Measurements from ENCODE around the gene ANKZF1. TPM values are rescaled to one million over a fixed set of nuclear protein-coding genes. Genes with fewer than 3 reads are reported as not detected.

ANKZF1 gene
- total RNA-seq, 1 donor from 2014 or later: 50.3 TPM

GRCh38 chr2:219282943-219283581, 53.5 kb downstream of the ANKZF1 start:
- DNase-seq (ENCODE audit: low read depth): no peak
- TF ChIP-seq CTCF (conservative IDR thresholded peaks at IDR 0.05; ENCODE audit: low read depth, low read length): no peak
- no peak overlapping the region for H3K4me3 ChIP-seq (ENCODE audit: low read depth, low read length)

GRCh38 chr2:219284501-219285372, 55.1 kb downstream of the ANKZF1 start:
- DNase-seq (ENCODE audit: low read depth): no peak
- no peak overlapping the region for H3K4me3 ChIP-seq (ENCODE audit: low read depth, low read length)
- TF ChIP-seq CTCF (conservative IDR thresholded peaks at IDR 0.05; ENCODE audit: low read depth, low read length): no peak

- TF ChIP-seq CTCF (conservative IDR thresholded peaks at IDR 0.05; ENCODE audit: low read depth, low read length): no peak
- no peak overlapping the region for H3K4me3 ChIP-seq (ENCODE audit: low read depth, low read length)
- no peak for DNase-seq (ENCODE audit: low read depth)
Observed at GRCh38 chr2:219285373-219285735, 55.7 kb downstream of the ANKZF1 start.

- DNase-seq (ENCODE audit: low read depth): no peak
- TF ChIP-seq CTCF (conservative IDR thresholded peaks at IDR 0.05; ENCODE audit: low read depth, low read length): no peak
- no peak overlapping the region for H3K4me3 ChIP-seq (ENCODE audit: low read depth, low read length)
Observed at GRCh38 chr2:219285894-219286425, 56.4 kb downstream of the ANKZF1 start.

Other genes starting within 250 kb of the ANKZF1 start
- not detected in 2 replicates for gene FEV, start 244.6 kb upstream of the ANKZF1 start, total RNA-seq
- not detected in 2 replicates for gene CRYBA2, start 236.4 kb upstream of the ANKZF1 start, total RNA-seq
- gene CFAP65, start 188.3 kb upstream of the ANKZF1 start, total RNA-seq: 1.1 TPM in 1 of 2 replicates, not detected in the other
- gene IHH, start 168.9 kb upstream of the ANKZF1 start, total RNA-seq: 0.29 TPM in 1 of 2 replicates, not detected in the other
- 13.1 and 17.1 TPM in 2 replicates for gene NHEJ1, start 69.0 kb upstream of the ANKZF1 start, total RNA-seq
- gene SLC23A3, start 59.8 kb upstream of the ANKZF1 start, total RNA-seq: 0.06 TPM in 1 of 2 replicates, not detected in the other
- gene CNPPD1, start 52.9 kb upstream of the ANKZF1 start, total RNA-seq: 37.5 and 51.0 TPM in 2 replicates
- 34.4 and 40.1 TPM in 2 replicates for gene RETREG2, start 51.5 kb upstream of the ANKZF1 start, total RNA-seq
- gene ZFAND2B, start 23.0 kb upstream of the ANKZF1 start, total RNA-seq: 29.7 and 31.6 TPM in 2 replicates
- 9.3 and 11.7 TPM in 2 replicates for gene ABCB6, start 10.8 kb upstream of the ANKZF1 start, total RNA-seq
- 34.1 and 52.9 TPM in 2 replicates for gene ATG9A, start 170 bp upstream of the ANKZF1 start, total RNA-seq
- gene GLB1L, start 15.6 kb downstream of the ANKZF1 start, total RNA-seq: 10.4 and 11.0 TPM in 2 replicates
- 10.1 and 17.5 TPM in 2 replicates for gene STK16, start 15.7 kb downstream of the ANKZF1 start, total RNA-seq
- gene TUBA4B, start 23.4 kb downstream of the ANKZF1 start, total RNA-seq: 0.52 TPM in 1 of 2 replicates, not detected in the other
- 191 and 196 TPM in 2 replicates for gene TUBA4A, start 24.1 kb downstream of the ANKZF1 start, total RNA-seq
- gene DNAJB2, start 49.6 kb downstream of the ANKZF1 start, total RNA-seq: 31.8 and 54.8 TPM in 2 replicates
- gene PTPRN, start 79.6 kb downstream of the ANKZF1 start, total RNA-seq: 0.75 and 1.0 TPM in 2 replicates
- gene RESP18, start 102.9 kb downstream of the ANKZF1 start, total RNA-seq: not detected in 2 replicates
- 40.0 and 54.0 TPM in 2 replicates for gene DNPEP, start 158.1 kb downstream of the ANKZF1 start, total RNA-seq
- gene DES, start 188.6 kb downstream of the ANKZF1 start, total RNA-seq: not detected in 2 replicates
- gene SPEG, start 205.0 kb downstream of the ANKZF1 start, total RNA-seq: 4.6 and 28.3 TPM in 2 replicates

Data from epithelial cell of proximal tubule (primary cell).